Activated CD8-positive, alpha-beta memory T cell treated with anti-CD3 and anti-CD28 coated beads, Interleukin-2, amount 50 U/mL, for 1 hour (primary cell): ENCODE data around the gene ZSCAN12.

Experiments
- DNase-seq: peaks from one replicate; pipeline ENCODE4 v3.0.0-alpha.2; 2020; ENCODE audit errors: extremely low read depth

The ZSCAN12 gene

DNA sequence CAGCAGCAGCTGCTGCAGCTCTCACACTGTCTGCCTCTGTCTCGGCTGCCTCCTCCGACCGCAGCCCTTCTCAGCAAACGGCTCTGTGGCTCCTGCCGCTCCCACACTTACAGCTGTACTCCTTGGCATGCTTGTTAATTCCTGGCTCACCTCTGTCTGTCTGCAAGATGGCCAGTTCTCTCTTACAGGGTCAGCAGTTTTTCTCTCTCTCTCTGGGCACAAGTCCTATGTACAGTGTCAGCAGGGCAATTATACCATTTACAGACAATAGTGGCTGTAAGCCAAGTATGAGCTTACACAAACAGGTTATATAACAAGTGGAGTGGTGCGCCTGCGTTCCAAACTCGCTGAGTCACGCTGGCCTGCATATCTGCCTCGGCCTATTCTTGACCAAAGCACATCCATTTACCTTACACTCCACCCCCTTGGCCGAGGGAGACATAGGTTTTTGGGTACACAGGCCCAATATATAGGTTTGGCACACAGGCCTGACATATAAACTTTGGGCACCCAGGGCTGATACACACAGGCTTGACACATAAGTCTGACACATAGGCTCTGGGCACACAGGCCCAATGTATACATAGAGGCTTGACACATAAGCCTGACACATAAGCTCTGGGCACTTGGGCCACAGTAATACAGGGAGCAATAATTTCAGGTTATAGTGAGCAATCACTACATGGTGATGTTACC, 45.4 kb downstream of the ZSCAN12 start:
- no peak for DNase-seq

DNA sequence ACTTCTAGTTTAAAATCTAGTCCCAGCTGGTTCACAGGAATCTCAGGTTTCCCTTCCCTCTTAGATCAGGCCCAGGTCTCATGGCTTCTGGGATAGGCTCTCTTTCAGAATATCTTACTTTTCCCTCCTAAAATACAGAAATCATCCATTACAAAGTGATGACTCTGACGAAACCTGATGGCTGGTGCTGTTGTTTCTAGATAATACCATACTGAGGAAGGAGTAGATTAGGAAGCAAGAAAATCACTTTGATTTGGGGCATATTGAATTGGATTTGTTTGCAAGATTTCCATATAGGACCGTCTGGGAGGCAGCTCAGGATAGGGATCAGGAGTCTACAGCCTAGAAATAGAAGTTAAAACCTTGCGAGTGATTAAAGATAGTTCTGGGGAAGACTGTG, 46.2 kb downstream of the ZSCAN12 start:
- DNase-seq, result no peak

DNA sequence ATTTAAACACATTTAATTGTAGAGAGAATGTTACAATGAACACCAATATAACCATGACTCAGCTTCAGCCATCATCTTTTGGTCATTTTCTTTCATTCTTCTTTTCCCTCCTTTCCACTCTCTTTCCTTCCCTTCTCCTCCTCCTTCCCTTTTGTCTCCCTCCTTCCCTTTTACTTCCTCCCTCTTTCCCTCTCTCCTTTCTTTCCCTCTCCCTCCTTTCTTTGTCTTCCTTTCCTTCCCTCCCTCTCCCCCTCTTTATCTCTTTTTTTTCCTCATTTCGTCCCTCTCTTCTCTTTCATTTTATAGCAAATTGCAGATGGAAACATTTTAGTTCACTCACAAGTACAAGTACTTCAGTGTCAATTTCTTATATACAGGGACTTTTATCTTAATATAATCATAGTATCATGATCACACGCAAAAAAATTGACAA, 48.0 kb downstream of the ZSCAN12 start:
- no peak for DNase-seq

DNA sequence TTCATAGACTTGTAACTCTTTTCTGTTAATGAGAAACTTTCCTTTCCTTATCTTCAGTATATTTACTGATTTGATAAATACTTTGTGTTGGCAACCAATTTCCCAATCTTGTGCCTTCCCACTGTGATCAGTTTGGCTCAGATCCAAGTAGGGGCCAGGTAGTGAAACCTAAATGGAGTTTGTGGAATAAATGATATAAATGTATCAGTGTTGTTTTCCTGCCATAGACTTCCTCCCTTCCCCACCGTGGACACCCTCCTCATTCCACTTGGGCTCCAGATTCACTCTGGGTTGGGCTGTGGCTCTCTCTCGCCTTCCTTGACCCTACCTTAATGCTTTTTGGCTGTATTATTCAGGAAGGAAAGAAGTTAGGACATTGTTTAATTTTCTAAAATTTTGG, 48.5 kb downstream of the ZSCAN12 start:
- no peak for DNase-seq

DNA sequence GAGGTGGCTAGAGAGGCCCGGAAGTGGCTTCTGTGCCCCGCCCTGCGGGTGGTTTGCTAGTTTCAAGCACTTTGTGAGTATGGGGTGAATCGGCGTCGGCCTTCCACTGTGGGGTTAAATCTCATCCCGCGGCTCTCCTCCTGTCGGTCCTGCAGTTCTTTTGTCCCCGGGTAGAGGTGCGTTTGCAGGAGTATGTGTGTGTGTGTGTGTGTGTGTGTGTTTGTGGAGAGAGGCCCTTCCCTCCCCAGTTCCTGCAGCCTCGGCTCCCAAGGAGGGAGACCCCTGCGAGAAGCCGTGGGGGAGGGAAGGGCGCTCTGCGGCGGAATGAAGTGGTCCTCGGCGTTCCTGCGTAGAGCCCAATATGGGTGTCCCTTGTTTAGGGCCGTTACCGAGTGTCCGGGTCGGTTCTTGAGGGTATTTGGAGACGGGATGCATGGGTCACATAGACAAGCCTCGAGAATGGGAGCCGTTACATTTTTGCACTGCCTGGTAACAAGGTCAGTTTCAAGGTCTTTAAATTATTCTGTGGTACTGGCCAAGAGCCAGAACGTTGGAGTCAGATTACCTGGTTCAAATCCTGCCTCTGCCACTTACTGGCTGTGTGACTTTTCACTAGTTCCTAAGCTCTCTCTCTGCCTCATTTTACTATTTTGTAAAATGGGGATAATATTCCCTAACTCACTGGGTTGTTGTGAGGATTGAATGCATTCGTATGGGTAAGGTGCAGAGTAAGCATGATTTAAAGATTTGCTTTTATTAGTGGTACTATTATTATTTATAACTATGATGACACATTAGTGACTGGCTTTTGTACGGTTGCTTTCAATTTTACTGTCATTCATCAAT, 49.4 kb downstream of the ZSCAN12 start, which contains the start of gene ZKSCAN3:
ZKSCAN3 (plus strand) TSS at position 56 of the 846 bp plus-strand sequence. CDS start 9,640 bp downstream, outside the sequence.
- peak; percentile 50 for DNase-seq

DNA sequence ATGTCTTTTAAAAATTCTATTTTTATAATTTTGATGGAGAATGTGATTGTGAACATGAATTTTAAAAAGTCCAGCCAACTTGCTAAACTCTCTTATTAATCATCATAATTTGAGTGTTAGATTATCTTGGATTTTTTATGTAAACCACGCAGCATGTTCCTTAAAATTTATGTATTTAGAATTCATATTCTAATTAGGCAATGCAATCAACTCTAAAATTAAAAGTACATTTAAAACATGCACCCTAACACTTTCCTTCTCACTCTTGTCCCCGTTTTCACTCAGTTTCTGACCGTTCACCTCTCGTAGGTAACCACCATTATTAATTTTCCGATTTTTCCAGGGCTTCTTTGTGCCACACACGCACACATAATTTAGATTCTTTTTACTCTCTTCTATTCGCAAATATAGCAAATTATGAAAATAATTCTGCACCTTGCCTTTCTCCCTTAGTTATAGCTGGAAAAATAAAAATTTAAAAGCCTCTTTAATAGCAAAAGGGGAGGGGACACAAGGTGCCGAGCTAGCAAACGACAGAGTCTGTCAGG, 50.1 kb downstream of the ZSCAN12 start:
- DNase-seq, result no peak

DNA sequence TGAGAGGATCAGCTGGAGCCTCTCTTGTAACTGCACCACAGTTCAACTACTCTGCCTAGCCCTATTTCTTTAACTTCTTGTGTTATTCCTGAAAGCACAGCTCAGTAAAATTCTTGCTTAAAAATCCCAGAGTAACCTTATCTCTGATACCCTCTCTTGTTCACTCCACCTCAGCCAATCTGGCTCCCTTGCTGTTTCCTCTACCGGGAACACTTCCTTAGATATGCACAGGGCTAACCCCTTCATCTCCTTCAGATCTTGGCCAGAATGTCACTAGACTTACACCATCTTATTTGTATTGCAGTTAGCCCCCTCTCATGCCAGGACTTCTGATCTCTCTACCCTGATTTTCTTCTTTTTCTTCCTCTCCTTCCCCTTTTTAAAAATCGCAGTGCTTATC, 52.4 kb downstream of the ZSCAN12 start:
- DNase-seq, result no peak

DNA sequence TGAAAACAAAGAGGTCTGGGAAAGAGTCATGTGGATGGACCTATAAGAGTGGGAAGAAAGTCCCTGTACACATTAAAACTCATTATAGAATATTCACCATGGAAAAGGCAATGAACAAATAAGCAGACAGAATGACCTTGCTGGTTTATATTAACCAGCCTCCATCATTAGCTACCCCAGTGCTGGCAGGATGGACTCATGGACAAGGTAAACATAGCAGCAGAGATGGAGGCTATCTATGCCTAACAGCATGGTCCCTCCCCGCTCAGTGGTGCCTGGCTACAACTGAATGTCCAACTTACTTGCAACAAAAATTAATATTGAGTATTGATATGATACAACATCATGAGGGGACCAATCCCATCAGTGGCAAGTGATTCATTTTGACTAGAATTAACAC, 54.3 kb downstream of the ZSCAN12 start:
- no peak for DNase-seq

DNA sequence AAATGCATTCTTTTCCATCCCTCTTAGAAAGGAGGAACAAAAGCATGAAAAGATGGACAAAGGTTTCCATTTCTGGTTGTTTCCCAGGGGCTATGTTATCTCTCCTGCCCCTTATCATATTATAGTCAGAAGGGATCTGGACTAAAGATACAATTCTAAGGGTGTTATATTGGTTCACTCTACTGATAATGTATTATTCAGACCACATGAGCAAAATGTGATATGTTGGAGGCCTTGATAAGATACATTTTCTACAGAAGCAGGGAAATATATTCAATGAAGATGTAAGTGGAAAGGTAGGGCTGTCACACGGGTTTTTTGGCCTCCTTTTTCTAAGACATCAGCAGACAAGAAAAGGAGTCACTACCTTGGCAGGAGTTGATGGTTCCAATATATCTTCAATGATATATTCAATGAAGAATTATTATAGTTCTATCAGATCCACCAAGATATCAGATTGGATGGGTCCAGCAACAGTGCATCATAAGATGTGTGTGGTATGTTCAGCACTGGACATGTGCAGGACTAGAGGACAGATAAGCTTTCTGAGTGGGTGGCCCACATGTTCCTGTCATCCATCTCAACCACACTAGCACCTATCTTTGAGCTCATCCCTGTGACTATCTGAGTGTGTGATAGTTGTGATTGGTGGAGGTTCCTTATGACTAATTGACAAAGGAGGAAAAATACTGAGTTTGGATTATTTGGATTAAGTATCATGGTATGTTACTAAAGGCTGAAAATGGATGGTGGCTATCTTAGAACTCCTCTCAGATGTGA, 55.5 kb downstream of the ZSCAN12 start:
- no peak for DNase-seq

DNA sequence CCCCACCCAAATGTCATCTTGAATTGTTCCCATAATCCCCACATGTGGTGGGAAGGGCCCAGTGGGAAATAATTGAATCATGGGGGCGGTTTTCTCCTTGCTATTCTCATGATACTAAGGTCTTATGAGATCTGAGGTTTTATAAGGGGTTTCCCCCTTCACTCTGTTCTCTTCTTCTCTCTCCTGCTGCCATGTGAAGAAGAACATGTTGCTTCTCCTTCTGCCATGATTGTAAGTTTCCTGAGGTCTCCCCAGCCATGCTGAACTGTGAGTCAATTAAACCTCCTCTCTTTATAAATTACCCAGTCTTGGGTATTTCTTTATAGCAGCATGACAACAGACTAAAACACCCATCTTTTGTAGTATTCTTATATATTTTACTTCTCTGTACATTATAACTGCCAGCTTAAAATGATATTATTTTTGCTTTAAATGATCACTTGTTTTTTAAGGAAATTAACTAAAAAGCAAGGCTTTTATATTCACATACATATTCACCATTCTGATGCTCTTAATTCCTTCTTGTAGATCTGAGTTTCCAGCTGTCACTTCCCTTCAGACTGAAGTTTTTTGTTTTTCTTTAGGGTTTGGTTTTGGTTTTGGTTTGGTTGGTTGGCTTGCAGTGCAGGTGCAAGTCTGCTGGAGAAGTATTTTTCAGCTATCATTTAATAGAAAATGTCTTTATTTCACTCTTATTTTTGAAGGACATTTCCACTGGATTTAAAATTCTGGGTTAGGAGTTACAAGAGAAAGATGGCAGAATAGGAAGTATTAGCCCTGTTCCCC, 59.0 kb downstream of the ZSCAN12 start:
- DNase-seq, result no peak

DNA sequence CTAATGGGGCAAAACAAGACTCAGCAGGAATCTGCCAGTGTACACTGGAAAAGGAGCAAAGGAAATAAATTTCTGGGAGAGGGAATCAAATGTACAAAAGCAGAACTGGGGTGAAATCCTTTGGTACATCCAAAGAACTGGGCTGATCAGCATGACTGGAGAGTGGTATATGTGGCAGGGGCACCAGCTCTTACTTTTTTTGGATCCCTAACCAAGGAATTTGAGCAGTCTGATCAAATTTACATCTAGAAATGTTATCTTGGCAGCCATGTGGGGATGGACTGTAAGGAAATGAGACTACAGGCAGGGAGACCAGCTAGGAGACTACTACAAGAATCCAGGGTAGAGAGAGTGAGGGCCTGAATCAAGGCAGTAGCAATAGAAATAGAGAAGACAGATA, 62.4 kb downstream of the ZSCAN12 start:
- DNase-seq, result no peak

DNA sequence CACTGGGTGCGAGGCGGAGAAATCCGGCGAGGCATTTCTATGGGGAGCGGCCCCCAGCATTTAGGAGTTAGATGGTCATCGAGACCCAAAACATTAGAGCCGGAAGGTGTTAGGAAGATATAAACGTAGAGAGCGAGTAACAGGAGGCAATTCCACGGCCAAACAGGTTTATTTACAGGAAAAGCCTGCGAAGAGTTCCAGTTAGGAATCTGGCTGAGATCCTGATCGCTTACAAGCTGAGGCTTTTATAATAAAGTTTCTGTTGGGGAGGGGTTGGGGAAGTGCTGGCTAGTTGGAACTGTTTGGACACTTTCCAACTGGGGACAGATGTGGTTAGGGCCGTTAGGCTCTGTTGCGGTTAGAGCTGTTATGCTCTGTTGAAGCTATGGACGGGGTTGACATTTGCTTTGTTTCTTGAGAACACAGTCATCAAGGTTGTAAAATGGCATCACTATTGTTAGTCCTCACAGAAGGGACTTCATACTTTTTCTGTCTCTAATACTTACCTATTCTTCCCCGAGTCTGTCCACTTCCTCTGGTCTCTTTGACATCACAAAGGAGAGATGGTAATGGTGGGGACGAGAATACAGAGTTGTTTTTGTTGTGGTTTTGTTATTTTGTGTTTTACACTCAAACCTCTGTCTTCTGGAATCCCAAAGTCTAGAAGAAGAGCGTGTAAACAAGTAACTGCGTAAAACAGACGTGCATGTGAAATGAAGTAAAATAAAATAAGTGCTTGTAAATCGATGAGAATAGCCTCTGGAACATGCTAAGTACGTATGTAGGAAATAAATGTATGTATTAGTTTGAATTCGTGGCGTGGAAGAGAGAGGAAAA, 63.0 kb downstream of the ZSCAN12 start:
- DNase-seq, result no peak

DNA sequence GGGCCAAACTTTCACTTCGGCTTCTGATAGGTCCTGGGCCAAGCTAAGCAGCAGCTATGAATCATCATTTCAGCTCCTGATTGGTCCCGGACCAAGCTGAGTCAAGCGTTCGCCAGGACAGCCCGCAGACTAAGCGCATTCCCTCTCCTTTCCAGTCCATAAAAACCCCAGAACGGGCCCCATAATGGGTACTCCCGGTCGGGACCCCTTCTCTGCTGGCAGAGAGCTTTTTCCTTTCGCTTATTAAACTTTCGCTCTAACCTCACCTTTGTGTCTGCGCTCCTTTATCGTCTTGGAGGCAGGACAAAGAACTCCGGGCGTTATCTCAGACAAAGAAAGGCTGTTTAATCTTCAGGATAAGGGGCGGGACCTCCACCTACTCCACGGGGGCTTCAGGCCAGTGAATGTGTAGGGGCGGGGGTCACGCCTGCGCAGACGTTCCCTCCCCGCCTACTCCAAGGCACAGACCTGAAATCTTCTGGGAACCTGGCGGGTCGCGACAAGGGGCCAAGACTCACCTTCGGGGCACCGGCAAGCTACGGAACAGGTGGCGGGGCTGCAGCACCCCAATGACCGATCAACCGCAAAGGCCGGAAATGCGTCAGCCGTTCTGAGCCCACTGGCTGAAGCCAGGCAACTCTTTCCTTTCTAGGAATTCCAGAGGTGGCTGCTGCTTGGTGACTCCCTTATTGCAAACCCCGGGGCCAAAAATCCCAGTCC, 63.8 kb downstream of the ZSCAN12 start, which contains the start of gene ZSCAN31:
ZSCAN31 (minus strand) TSS at position 585 of the 720 bp plus-strand sequence. CDS start 6,465 bp downstream, outside the sequence.
- DNase-seq, result peak; percentile 75

DNA sequence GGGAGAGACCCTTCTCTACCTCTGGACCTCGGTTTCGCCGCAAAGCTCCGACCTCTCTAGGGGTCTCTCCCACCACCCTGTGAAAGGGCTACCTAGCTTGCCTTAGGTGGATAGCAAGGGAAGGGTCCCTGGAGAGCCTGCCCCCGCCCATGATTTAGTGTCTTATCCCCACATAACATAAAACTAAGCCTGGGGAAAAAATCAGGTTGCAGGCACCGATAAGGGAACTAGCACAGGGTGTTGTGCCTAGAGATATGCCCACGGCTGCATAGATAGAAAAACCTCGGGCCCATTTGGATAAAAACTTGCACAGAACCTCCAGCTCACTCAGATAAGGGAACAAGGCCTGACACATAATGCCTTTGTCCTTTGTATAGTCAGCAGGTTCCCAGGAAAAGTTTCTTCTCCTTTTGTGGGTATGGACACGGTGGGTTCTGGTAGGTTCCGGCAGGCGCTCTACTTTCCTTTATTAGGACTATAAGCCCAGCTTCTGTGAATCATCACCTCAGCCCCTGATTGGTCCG, 64.4 kb downstream of the ZSCAN12 start:
- no peak for DNase-seq

DNA sequence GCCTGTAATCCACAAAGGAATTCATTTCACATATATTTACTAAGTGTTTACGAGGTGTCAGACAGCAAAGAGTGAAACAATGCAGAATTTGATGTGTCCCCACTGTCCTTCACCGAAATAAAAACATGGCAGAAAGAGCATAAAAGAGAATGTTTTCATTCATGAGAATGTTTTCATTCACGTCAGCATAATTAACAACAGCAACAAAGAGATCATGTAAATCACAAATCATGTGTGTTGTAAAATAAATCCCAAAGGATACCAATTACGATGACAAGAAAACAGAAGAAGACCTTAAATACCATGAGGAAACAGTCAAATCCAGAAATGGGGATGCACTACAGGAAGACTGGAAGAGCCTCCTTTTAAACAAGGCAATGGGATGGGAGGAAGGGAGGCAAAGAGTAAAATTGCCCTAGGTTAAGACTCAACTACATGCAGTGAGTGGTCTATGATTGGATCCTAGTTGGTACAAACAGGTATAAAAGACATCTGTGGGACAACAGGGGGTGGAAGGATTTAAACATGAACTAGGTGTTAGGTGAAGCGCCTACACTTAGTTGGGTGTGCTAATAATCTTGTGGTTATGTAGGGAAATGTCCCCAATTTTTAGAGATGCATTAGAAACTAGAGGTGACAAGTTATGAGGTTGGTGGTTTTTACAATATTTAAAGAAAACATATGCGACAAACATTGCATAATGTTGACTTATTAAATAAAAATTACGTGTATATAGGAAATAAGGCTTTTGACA, 65.1 kb downstream of the ZSCAN12 start:
- DNase-seq, result no peak

DNA sequence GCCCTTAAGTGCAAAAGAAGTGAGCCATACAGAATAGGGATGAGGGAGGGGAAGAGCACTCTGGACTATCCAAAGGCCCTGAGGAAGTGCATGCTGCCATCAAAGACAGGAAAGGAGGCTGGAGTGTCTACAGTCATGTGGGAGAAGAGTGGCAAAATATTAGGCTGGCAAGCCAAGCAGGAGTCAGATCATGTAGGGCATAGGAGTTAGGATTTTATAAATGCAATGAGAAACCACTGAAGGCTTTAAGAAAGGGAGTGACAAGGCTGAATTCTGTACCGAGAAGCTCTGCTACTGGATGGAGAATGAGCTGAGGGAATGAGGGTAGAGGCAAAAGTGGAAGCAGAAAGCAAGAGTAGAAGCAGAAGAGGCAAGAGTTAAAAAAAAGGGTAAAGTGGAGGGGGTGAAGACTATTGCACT, 65.9 kb downstream of the ZSCAN12 start:
- DNase-seq, result no peak

DNA sequence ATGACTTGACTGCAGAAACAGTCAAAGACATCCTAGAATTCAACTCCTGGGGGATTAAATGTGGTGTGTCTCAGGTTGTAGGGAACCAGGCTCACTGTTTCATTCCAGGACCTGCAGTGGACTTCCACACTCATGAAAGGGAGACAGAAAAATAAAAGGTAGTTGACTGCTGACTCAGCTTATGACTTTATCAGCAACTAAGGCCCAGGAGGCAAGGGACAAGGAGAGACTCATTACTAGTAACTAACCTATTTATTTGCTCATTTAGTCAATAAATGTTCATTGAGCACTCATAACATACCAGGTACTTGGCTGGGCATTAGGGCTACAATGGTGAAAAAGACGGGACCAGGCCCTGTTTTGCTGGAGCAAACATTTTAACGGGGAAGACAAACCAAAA, 66.5 kb downstream of the ZSCAN12 start:
- no peak for DNase-seq

DNA sequence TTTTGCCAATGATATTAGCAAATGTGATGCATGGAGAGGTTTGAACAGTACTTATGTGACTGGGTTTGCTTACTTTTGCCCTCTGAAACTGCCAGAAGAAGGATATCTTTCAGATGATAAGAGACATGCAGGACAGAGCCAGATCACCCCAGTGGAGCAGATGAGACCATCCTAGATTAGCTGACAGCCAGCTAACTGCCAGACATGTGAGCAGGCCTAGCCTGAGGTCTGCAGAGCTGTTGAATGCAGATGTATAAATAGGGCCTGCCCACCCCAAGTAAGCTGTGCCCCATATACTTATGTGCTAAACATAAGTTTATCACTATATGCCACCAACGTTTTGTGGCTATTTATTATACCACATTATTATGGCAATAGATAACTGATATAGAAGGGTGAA, 69.5 kb downstream of the ZSCAN12 start:
- DNase-seq, result no peak
